ENCODE measurements around the gene IRF1.
"Not testable (repeated sequence)": the region's sequence is repeated elsewhere in the genome, so short reads cannot be mapped to it uniquely, and the experiment has no call there.

The IRF1 gene

DNA sequence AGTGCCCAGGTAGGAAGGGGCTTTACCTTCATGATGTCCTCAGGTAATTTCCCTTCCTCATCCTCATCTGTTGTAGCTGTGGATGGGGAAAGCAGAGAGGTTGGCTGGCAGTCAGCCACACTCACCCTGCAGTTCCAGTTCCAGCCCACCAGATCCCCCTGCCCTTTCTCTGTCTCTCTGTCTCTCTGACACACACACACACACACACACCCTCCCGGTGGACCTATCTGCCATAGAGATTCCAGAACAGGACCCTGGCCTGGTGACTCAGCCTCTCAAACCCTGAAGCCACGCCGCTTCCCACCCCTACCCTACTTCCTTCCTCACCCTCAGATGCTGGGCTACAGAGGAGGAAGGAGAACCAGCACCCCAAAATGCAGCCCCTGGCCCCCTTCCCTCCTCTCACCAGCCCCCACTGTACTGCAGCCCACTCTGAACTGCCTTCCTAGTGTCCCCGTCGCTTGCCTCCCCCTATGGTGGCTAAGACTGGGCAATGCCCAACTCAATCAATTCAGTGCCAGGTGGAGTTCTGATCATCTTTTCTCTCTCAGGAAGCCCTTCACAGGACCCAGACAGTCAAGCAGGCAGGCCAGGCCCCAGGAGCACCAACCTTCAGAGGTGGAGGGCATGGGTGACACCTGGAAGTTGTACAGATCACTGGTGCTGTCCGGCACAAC, 4.8 kb downstream of the IRF1 start:
- DNase-seq (ENCODE audit: low read depth), result no peak
- TF ChIP-seq, protein P1, sequence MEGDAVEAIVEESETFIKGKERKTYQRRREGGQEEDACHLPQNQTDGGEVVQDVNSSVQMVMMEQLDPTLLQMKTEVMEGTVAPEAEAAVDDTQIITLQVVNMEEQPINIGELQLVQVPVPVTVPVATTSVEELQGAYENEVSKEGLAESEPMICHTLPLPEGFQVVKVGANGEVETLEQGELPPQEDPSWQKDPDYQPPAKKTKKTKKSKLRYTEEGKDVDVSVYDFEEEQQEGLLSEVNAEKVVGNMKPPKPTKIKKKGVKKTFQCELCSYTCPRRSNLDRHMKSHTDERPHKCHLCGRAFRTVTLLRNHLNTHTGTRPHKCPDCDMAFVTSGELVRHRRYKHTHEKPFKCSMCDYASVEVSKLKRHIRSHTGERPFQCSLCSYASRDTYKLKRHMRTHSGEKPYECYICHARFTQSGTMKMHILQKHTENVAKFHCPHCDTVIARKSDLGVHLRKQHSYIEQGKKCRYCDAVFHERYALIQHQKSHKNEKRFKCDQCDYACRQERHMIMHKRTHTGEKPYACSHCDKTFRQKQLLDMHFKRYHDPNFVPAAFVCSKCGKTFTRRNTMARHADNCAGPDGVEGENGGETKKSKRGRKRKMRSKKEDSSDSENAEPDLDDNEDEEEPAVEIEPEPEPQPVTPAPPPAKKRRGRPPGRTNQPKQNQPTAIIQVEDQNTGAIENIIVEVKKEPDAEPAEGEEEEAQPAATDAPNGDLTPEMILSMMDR (conservative IDR thresholded peaks at IDR 0.05; ENCODE audit: low read depth, low read length), result no peak
- no peak overlapping the region for H3K4me3 ChIP-seq (ENCODE audit: low read length)

DNA sequence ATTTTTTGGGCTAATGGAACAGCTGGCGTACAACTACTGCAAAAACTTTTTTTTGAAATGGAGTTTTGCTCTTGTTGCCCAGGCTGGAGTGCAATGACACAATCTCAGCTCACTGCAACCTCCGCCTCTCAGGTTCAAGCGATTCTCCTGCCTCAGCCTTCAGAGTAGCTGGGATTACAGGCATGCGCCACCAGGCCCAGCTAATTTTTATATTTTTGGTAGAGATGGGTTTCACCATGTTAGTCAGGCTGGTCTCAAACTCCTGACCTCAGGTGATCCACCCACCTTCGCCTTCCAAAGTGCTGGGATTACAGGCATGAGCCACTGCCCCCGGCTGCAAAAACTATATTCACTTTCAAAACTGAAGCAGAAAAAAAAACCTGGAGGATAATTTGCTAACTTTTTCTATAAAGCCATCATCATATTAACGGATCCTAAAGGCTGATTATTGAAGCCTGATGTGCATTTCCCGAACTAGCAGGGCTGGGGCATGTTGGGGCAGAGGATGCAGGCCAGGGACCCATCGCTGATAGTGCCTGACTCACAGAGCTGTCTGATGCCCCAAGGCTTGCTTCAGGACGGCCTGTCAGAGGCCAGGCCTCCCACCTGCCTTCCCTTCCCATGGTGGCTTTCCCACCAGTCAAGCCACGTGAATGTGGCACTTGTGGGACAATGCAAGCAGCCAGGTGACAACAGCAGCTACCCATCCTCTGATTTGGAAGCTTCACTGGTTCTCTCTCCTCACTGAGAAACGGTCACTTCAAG, 5.5 kb downstream of the IRF1 start:
- H3K4me3 ChIP-seq (ENCODE audit: low read length); DNase-seq (ENCODE audit: low read depth): not testable (repeated sequence)

DNA sequence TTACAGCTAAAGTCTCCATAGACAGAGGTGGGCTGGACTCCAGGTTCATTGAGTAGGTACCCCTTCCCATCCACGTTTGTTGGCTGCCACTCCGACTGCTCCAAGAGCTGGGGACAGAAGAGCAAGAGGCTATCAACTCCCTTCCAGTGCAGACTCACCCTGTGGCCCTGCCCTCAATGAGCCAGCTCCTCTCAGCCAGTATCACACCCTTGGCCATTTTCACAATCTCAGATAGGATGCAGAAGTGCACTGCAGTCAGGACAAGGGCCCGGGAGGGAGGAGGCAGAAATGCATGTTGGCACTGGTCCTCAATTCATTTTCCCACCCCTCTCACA, 6.2 kb downstream of the IRF1 start:
- TF ChIP-seq, protein P1 (conservative IDR thresholded peaks at IDR 0.05; ENCODE audit: low read depth, low read length), result no peak
- H3K4me3 ChIP-seq (ENCODE audit: low read length), result no peak overlapping the region
- no peak for DNase-seq (ENCODE audit: low read depth)

DNA sequence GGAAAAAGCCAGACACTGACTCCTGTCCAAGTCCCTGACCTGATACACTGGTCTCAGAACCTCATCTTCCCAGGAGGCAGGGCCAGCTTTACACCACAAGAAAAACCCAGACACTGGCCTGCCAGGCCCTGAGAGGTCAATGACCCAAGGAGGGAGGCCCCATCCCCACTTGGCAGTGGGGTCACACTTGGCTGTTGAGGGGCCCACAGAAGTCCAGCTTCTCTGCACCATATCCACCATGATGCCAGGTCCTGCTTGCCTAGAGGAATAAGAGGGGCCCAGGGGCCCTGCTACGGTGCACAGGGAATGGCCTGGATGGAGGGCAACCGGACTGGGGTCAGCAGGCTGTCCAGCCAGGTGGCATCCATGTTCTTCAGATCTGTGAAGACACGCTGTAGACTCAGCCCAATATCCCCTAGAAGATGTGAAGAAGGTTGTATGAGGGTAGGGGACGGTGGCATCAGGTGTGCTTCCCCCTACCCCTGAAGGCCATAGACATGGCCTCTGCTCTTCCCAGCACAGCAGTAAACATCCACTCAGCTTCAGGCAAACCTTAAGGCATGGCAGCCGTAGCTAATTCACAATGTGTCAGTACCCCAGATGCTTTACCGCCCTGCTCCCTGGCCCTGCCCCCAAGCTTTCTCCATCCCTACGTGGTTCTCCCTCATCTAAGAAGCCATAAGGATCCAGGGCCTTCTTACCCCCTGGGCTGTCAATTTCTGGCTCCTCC, 6.7 kb downstream of the IRF1 start:
- H3K4me3 ChIP-seq (ENCODE audit: low read length), result no peak overlapping the region
- TF ChIP-seq, protein P1 (conservative IDR thresholded peaks at IDR 0.05; ENCODE audit: low read depth, low read length), result no peak
- DNase-seq (ENCODE audit: low read depth), result no peak

DNA sequence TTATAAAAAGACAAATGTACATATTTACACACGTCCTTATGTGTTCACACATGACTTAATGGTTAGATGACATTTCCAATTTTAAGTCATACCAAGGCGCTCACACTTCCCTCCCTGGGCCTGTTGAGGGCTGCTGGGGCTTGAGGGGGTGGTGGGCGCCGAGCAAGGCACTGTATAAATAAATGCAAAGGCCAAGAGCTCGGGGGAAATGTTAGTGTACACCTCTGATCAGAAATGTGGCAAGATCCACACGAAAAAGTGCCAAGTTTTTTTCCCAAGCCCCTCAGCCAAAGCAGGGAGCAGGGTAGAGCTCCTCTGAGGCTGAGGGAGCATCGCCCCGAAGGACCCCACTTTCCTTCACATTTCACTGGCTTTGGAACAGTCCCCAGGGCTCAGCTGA, 7.5 kb downstream of the IRF1 start:
- no peak for DNase-seq (ENCODE audit: low read depth)
- no peak overlapping the region for H3K4me3 ChIP-seq (ENCODE audit: low read length)
- TF ChIP-seq, protein P1 (conservative IDR thresholded peaks at IDR 0.05; ENCODE audit: low read depth, low read length), result no peak

DNA sequence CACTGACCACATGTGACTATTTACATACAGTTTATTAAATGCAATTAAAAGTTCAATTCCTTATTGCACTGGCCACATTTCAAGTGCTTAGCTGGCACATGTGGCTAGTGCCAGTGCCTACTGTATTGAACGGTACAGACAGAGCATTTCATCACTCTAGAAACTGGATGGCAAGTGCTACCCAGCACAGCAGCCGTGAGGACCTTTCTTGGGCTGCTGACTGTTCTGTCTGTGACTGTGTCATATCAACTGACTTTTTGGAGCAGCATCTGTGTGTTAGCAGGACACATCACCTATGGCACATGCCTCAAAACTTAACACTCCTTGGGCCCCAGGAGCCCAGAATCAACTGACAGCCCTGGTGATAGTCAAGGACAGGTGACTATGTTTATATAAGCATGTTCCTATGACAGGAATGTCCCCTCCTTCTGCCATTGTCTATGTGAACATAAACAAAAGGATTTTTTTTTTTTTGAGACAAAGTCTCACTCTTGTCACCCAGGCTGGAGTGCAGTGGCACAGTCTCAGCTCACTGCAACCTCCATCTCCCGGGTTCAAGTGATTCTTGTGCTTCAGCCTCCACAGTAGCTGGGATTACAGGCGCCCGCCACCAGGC, 8.9 kb downstream of the IRF1 start:
- TF ChIP-seq, protein P1 (conservative IDR thresholded peaks at IDR 0.05; ENCODE audit: low read depth, low read length), result no peak
- no peak for DNase-seq (ENCODE audit: low read depth)
- H3K4me3 ChIP-seq (ENCODE audit: low read length), result no peak overlapping the region

DNA sequence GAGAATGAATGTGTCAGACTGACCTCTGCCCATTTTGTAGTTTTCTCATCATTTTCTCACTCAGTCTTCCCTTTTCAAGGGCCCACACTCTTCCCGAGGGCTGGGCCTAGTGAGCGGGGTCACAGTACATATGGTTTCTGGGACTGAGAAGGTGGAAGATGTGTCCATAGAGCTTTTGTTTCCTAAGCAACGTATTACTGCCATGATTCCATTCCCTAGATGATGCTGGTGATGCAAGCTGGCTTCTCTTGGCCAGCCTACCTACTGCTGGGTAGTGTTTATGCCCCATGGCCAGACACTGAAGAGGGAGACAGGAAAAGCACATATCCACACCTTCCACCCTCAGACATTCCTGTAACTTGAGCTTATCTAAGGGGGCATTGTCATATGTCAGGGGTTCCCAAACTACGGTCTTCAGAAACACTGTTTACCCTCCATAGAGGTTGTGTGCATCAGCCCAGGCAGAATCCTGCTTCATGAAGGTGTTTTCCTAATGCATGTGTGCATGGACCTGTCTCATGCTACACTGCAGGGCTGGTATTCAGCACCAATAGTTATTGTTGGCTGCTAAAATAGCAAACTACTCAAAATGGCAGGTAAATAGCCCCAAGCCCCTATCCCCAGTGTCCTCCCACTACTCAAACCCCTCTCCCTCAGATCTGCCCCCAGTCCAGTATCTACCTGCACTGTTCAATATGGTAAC, 9.5 kb downstream of the IRF1 start:
- DNase-seq (ENCODE audit: low read depth), result no peak
- no peak overlapping the region for H3K4me3 ChIP-seq (ENCODE audit: low read length)
- TF ChIP-seq, protein P1 (conservative IDR thresholded peaks at IDR 0.05; ENCODE audit: low read depth, low read length), result no peak

Measured in retinal pigment epithelial cell (primary cell).